OCI-LY7 (cell line): ENCODE measurements around the gene TARS3. TPM values are rescaled to one million over a fixed set of nuclear protein-coding genes. Genes with fewer than 3 reads are reported as not detected.

Experiments used
- BruUV-seq: library from RNA; stranded (reverse); fragments of 400-500 nt; replicated peaks from 2 replicates; lab custom pipeline; 2021; lab: Mats Ljungman, UMichigan
- CTCF ChIA-PET: fragments of 300-600 bp; sonication (Branson Sonifier 250); formaldehyde crosslinking; loops from one replicate; lab custom pipeline; 2022; ENCODE audit warnings: antibody characterized with exemption; ENCODE audit not compliant: unreplicated experiment; lab: Charles Lee
- POLR2A ChIA-PET: fragments of 300-600 bp; sonication (Branson Sonifier 250); formaldehyde crosslinking; loops from one replicate; lab custom pipeline; 2022; ENCODE audit warnings: antibody characterized with exemption; lab: Charles Lee
- DNase-seq: peaks from one replicate; pipeline ENCODE4 v3.0.0-alpha.2; 2015; ENCODE audit warnings: low spot score
- H2AFZ ChIP-seq: fragments of 200-600 bp; sonication (generic), shearing (Covaris generic); 2 replicates; pipeline ENCODE4 v1.6.1; 2014; ENCODE audit warnings: mild to moderate bottlenecking, antibody characterized with exemption, low read length, moderate library complexity
- H3K27ac ChIP-seq: fragments of 200-600 bp; sonication (generic); 2 replicates; pipeline ENCODE4 v1.5.1; 2014; ENCODE audit warnings: mixed run types, low read depth, mild to moderate bottlenecking, moderate library complexity, low read length, inconsistent platforms; ENCODE audit not compliant: poor library complexity, severe bottlenecking
- H3K36me3 ChIP-seq: fragments of 200-600 bp; sonication (generic); 2 replicates; pipeline ENCODE4 v1.6.1; 2014; ENCODE audit warnings: mild to moderate bottlenecking, antibody characterized with exemption, low read length, moderate library complexity, mixed read lengths; ENCODE audit not compliant: insufficient read depth
- H3K4me1 ChIP-seq: fragments of 200-600 bp; sonication (generic); 2 replicates; pipeline ENCODE4 v1.5.1; 2014; ENCODE audit warnings: mild to moderate bottlenecking, low read length; ENCODE audit not compliant: insufficient read depth, poor library complexity, severe bottlenecking
- H3K4me2 ChIP-seq: fragments of 200-600 bp; sonication (generic); 2 replicates; pipeline ENCODE4 v1.6.1; 2014; ENCODE audit warnings: mild to moderate bottlenecking, low read length
- H3K4me3 ChIP-seq: fragments of 200-600 bp; sonication (generic); 2 replicates; pipeline ENCODE4 v1.5.1; 2014; ENCODE audit warnings: mild to moderate bottlenecking, low read depth, low read length; ENCODE audit not compliant: poor library complexity, severe bottlenecking
- H3K79me2 ChIP-seq: fragments of 200-600 bp; sonication (generic); 2 replicates; pipeline ENCODE4 v1.6.1; 2016; ENCODE audit warnings: low read depth, mild to moderate bottlenecking, low read length, moderate library complexity, mixed read lengths; ENCODE audit not compliant: insufficient read depth
- H3K9me2 ChIP-seq: fragments of 200-600 bp; sonication (generic); 2 replicates; pipeline ENCODE4 v1.6.1; 2016; ENCODE audit warnings: mild to moderate bottlenecking, low read length, mixed read lengths; ENCODE audit not compliant: insufficient read depth
- H3K9me3 ChIP-seq: fragments of 200-600 bp; sonication (generic); 2 replicates; pipeline ENCODE4 v1.6.1; 2014; ENCODE audit warnings: mild to moderate bottlenecking, mixed run types, low read length, mixed read lengths
- H4K20me1 ChIP-seq: fragments of 200-600 bp; sonication (generic); 2 replicates; pipeline ENCODE4 v1.6.1; 2014; ENCODE audit warnings: mild to moderate bottlenecking, antibody characterized with exemption, low read length, moderate library complexity, mixed read lengths; ENCODE audit not compliant: insufficient read depth
- EZH2phosphoT487 ChIP-seq: fragments of 200-600 bp; sonication (generic); IDR thresholded peaks from 2 replicates; pipeline ENCODE4 v1.6.1; 2018; ENCODE audit warnings: low read depth, borderline replicate concordance, mild to moderate bottlenecking, mixed run types, antibody characterized with exemption, low read length, moderate library complexity, mixed read lengths
- intact Hi-C: fragments of 100-400 bp; cut with micrococcal nuclease; formaldehyde crosslinking; loops from one replicate; pipeline ENCODE4 v1.10.0; 2022; ENCODE audit not compliant: unreplicated experiment
- total RNA-seq, 2 experiments: library from RNA; depleted of rRNA in 1 of 2; stranded (reverse); fragments of >200 nt in 1 of 2; shearing (Covaris generic) in 1 of 2; gene quantifications; 2 replicates each; pipeline ENCODE4 v1.2.3, GENCODE V29; 2014 to 2022
- TF ChIP-seq, protein P1 (sequence below): fragments of 200-600 bp; sonication (generic); conservative IDR thresholded peaks from 2 replicates; pipeline ENCODE4 v1.5.1; 2014; ENCODE audit warnings: mild to moderate bottlenecking, antibody characterized with exemption, low read length, moderate library complexity, mixed read lengths

Gene TARS3
- total RNA-seq, 2 experiments from 2014 or later, result 7.1 to 11.0 TPM

DNA sequence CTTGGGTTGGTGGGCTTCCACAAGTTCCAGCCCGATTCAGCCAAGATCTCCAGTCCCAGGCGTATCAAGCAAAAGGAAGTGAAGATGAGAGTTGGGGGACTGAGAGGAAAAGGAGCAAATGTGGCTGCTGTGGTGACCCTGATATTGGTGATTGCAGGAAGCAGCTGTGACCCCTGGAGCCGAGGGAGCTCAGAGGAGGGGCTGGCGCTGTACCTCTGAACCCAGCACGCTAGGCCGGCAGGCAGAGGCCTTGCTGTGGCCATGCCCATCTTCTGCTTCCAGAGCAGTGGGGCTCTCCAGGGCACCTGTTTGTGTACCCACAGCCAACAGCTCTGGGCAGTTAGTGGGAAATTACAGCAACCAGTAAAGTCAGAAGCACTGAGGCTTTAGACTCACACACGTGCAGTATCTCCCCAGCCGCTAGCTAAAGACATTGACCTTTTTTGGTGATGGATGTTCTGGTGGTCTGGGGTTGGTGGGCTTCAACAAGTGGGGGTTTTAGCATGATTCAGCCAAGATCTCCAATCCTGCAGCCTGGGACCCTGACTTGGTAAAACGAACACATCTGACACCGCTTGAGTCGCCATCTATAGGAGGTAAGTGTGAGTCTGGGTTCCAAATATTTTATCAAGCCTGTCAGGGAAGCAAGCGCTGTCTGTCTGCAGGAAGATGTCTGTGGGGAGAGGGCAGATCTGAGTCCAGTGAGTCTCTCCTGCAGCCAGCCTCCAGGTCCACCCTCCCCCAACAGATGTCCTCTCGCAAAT, 105.2 kb downstream of the TARS3 start:
- intact Hi-C loops, result no loop called here

GRCh38 chr15:101618076-101618475, 106.2 kb downstream of the TARS3 start:
- Histone ChIP-seq H3K4me2 (no peak overlapping the region), H3K4me1 (no peaks in the 10 kb centered on the region), H3K36me3 (no peaks in the 10 kb centered on the region), H3K9me2 (no peaks in the 10 kb centered on the region), H3K79me2 (no peaks in the 10 kb centered on the region), H3K27ac (no peak overlapping the region), H3K9me3 (no peaks in the 10 kb centered on the region), H2AFZ (no peak overlapping the region), H3K4me3 (no peak overlapping the region), H4K20me1 (no peaks in the 10 kb centered on the region)
- no TSS peak for BruUV-seq
- DNase-seq, result no peak
- ChIA-PET POLR2A (no interaction called here), CTCF (no interaction called here)
- intact Hi-C loops, result no loop called here
- TF ChIP-seq, protein P1, sequence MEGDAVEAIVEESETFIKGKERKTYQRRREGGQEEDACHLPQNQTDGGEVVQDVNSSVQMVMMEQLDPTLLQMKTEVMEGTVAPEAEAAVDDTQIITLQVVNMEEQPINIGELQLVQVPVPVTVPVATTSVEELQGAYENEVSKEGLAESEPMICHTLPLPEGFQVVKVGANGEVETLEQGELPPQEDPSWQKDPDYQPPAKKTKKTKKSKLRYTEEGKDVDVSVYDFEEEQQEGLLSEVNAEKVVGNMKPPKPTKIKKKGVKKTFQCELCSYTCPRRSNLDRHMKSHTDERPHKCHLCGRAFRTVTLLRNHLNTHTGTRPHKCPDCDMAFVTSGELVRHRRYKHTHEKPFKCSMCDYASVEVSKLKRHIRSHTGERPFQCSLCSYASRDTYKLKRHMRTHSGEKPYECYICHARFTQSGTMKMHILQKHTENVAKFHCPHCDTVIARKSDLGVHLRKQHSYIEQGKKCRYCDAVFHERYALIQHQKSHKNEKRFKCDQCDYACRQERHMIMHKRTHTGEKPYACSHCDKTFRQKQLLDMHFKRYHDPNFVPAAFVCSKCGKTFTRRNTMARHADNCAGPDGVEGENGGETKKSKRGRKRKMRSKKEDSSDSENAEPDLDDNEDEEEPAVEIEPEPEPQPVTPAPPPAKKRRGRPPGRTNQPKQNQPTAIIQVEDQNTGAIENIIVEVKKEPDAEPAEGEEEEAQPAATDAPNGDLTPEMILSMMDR, result no peak
- no peak for TF ChIP-seq EZH2phosphoT487

More for the DNA sequence above, 105.2 kb downstream of the TARS3 start:
- no peak for DNase-seq
- Histone ChIP-seq H3K79me2 (no peaks in the 10 kb centered on the region), H3K9me2 (no peaks in the 10 kb centered on the region), H3K4me2 (no peak overlapping the region), H3K9me3 (no peaks in the 10 kb centered on the region), H2AFZ (no peak overlapping the region), H3K4me1 (no peaks in the 10 kb centered on the region), H3K27ac (no peak overlapping the region), H3K4me3 (no peak overlapping the region), H3K36me3 (no peaks in the 10 kb centered on the region), H4K20me1 (no peaks in the 10 kb centered on the region)
- ChIA-PET CTCF (no interaction called here), POLR2A (no interaction called here)
- TF ChIP-seq EZH2phosphoT487, result no peak
- TF ChIP-seq, protein P1, result no peak
- BruUV-seq, result no TSS peak

DNA sequence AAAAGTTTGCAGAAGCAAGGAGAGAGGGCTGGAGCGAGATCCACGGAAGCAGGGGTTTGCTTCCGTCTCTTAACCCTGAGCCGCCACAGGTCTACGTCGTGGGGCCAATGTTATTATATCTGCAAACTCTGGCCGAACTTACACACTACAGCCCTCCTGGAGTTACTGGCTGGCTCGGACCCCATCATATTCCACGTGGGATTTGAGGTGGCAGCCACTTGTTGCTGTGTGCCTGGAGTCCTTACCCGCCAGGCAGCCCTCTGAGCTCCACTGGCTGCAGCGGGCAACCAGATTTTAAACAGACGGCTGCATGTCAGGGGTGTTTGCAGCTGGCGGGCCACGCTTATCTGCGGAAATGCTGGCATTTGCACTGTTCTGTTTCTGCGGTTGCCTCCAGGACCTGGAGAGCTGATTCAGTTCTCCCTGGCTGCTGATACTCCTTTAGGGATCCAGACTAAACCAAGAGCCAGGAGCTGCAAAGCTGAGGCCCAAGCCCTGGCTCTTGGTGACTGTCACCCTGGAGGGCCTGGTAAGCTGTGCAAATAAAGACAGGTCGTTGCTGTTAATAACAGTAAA, 106.8 kb downstream of the TARS3 start:
- Histone ChIP-seq H4K20me1 (no peaks in the 10 kb centered on the region), H3K4me1 (no peaks in the 10 kb centered on the region), H3K36me3 (no peaks in the 10 kb centered on the region), H3K9me3 (no peaks in the 10 kb centered on the region), H3K4me2 (no peak overlapping the region), H3K27ac (no peak overlapping the region), H3K79me2 (no peaks in the 10 kb centered on the region), H2AFZ (no peak overlapping the region), H3K4me3 (no peak overlapping the region), H3K9me2 (no peaks in the 10 kb centered on the region)
- CTCF ChIA-PET, result no interaction called here
- no peak for DNase-seq
- POLR2A ChIA-PET, result no interaction called here
- intact Hi-C loops, result no loop called here
- no peak for TF ChIP-seq EZH2phosphoT487
- TF ChIP-seq, protein P1, result no peak
- no TSS peak for BruUV-seq
